LoVo (cell line): ENCODE results near the gene ZYX.
"Not testable (repeated sequence)": the region's sequence is repeated elsewhere in the genome, so short reads cannot be mapped to it uniquely, and the experiment has no call there.

ENCODE experiments used
- DNase-seq: peaks from one replicate; pipeline ENCODE4 v3.0.0-alpha.2; 2016; ENCODE audit warnings: low spot score

ZYX gene

DNA sequence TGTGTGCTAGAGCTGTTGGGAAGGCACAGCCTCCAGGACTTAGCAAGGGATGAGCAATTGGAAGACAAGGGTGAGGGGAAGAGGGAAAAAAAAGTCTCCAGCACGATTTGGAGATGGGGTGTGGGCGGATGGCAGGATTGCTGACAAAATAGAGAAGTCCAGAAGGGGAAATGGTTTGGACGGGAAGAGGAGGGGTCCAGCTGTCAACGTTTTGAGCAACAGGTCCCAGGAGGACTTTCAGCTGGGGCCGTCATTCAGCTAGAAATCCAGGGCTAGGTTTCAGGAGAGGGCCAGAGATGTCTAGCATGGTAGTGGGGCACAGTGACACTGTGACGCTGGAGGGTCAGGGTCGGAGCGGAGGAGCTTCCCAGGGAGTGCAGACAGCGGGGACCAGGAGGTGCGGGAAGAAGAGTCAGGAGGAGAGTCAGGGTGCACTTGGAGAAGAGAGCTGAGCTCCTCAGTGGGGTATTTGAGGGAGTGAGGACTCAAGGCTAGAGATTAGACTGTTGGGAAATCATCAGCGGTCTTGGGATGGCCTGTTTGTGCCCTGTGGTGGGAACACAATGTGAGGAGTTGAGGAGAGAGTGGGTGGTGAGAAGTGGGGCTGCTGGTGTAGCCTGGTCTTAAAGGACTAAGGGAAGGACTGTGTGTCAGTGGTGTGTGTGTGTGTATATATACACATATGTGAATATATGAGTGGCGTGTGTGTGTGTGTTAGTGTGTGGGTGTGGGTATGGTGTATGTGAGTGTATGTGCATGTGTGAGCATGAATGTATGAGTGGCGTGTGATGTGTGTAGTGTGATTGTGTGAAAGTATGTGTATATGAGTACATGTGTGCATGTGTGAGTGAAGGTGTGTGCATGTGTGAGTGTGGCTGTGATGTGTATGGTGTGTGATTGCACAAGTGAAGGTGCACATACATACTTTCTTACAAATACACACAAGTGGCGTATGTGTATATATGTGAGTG lies 3.8 kb downstream of the ZYX start:
- DNase-seq: no peak

- DNase-seq: no peak
These were observed 5.0 kb downstream of the ZYX start for GRCh38 chr7:143385891-143386781.

DNA sequence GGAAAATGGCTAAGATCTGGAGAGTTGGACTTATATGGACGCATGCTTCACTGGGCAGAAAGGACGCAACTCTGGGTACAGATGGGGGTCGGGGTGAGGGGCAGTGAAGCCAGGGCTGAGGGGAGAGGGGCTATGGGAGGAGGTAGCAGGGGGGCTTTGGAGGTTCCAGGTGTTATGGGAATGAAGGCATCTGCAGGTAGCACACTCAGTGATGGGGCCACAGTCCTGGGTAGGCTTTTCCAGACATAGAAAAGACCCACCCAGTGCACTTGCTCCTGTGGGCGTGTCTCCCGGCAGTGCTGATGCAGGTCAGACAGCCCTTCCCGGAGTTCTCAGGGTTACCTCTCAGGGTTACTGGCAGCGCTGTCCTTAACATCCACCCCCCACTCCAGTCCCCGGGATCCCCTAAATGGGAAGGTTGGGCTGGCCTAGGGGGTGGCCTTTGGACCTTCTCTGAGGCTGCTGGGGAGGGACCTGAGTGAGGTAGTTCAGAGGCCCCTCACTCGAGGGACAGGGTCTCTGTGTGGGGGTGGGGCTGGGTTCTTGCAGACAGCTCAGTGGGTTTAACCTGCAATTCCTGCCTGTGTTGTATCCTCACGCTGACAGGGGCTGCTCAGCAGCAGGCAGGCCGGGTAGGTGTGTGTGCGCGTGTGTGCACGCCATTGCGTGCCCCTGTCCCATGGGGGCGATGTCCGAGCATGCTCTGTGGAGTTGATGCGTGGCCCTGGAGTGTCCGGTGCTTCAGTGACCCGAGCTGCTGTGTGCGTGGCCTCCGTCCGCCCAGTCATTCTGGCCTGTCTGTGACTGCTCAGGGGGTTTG lies 6.2 kb downstream of the ZYX start:
- no peak for DNase-seq

DNA sequence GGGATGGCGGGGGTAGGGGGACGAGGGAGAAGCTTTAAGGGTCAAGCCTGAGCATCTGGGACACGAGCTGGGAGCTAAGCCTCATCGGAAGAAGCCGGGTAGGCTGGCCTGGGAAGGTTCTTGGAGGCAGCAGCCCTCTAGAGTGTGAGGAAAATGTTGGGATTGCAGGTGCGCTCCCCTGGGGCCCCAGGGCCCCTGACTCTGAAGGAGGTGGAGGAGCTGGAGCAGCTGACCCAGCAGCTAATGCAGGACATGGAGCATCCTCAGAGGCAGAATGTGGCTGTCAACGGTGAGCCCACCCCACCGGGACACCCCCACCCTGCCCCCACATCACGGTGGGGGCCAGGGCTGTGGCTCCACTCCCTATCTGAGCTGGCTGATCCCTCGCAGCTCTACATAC lies 6.9 kb downstream of the ZYX start:
- no peak for DNase-seq

GRCh38 chr7:143388491-143389101 lies 7.5 kb downstream of the ZYX start:
- DNase-seq: no peak

- DNase-seq: no peak
These were observed 8.4 kb downstream of the ZYX start for GRCh38 chr7:143389316-143390103.

DNA sequence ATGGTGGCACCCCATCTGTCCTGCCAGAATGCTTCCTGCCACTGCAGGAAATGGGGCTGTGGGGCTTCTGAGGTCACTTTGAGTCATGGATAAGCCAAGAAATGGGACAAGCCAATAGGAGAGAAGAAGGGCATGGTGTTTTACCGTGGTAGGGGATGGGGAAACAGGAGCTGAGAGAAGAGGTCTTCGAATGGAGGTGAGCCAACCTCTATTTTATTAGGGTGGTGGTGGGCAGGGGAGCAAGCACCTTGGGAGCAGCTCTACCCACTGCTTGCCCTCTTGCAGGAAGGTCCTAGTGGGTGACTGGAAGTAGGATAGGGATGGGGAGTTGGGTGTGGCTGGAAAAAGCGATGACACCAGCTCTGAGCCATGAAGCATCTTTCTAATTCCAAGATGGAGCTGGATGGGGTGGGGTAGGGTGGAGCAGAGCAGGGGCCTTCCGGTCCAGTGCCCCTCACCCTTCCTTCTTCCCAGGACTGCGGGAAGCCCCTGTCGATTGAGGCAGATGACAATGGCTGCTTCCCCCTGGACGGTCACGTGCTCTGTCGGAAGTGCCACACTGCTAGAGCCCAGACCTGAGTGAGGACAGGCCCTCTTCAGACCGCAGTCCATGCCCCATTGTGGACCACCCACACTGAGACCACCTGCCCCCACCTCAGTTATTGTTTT lies 9.1 kb downstream of the ZYX start:
- no peak for DNase-seq

DNA sequence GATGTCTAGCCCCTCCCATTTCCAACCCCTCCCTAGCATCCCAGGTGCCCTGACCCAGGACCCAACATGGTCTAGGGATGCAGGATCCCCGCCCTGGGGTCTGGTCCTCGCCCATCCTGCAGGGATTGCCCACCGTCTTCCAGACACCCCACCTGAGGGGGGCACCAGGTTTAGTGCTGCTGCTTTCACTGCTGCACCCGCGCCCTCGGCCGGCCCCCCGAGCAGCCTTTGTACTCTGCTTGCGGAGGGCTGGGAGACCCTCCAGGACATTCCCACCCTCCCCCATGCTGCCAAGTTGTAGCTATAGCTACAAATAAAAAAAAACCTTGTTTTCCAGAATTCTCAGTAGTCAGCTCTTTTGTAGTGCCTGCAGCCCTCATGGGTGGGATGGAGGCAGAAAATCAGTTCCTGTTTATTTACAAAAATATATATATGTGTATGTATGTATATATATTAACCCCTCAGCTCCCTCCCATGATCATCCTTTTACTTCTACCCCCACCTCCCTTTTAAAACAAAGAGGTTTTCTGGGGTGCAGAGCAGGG lies 9.7 kb downstream of the ZYX start:
- no peak for DNase-seq

GRCh38 chr7:143391462-143392404 lies 10.6 kb downstream of the ZYX start:
- no peak for DNase-seq

GRCh38 chr7:143392427-143392826 lies 11.3 kb downstream of the ZYX start:
- not testable (repeated sequence) for DNase-seq

DNA sequence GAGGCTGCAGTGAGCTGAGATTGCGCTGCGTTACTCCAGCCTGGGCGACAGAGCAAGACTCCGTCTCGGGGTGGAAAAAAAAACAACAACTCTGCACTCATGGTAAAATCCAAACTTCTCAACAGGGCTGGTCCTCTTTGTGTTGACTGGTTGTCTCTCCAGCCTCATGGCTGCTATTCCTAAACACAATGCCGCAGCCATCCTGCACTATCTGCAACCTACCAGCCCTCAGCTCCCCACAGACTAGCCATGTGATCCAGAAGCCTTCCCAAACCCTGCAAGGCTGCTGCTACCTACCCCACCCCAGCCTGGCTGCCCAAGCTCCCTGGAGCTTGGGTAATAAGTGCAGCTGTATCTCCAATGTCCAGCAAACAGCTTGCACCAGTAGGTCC lies 11.7 kb downstream of the ZYX start:
- no peak for DNase-seq

GRCh38 chr7:143393267-143394041 lies 12.3 kb downstream of the ZYX start:
- DNase-seq: no peak

DNA sequence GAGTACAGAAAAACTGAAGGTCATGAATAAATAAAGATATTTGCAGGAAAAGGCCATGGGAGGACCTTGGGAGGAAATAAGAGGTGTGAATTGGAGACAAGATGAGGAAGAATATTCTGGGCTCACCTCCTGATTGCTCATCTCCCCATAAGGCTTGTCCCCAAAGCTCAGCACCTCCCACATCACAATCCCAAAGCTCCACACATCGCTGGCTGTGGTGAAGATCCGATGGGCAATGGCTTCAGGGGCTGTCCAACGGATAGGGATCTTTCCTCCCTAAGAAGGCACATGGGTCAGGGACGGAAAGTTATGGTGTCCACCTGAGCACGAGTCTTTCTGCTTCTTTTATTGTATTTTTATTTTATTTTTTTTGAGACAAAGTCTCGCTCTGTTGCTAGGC lies 12.9 kb downstream of the ZYX start:
- no peak for DNase-seq

GRCh38 chr7:143394777-143395176 lies 13.6 kb downstream of the ZYX start:
- no peak for DNase-seq

DNA sequence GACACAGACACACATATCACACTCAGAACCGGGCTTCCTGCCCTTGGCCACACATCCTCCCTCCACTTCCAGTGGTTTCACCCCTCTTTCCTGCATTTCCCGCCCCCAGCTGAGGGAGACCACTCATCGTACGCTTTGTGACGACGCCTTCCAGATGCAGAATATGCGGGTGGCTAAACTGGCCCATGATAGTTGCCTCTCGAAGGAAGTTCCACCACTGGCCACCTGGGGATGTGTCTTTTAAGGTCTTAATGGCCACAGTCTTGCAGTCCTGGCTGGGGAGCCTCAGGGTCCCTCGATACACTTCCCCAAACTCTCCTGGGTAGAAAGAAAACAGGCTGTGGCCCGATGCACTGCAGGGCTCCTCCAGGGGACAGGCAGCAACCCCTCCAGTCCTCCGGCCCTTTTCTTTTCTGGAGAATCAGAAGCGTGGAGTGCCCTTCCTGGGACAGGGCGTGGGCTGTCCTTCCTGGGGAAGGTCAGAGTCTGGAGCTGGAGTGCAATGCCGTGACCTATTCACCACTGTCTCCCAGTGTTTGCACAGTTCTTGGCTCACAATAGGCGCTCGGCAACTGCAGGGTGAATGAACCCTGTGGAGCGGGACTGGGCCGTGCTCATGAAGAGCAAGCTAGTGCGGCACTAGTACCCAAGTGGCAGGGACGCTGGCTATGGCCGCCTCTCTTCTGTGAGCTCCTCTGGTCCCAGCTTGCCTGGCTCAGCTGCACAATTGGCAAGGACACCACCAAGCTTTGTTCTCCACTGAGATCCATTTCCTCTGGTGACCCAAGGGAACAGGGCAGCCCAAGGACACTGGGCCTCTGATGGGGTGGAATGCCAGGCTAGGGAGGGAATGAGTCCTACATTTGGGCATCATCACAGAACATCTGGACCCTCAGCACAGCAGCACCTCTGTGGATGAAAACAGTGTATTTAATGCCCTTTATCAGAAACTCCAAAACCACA lies 14.3 kb downstream of the ZYX start:
- no peak for DNase-seq

DNA sequence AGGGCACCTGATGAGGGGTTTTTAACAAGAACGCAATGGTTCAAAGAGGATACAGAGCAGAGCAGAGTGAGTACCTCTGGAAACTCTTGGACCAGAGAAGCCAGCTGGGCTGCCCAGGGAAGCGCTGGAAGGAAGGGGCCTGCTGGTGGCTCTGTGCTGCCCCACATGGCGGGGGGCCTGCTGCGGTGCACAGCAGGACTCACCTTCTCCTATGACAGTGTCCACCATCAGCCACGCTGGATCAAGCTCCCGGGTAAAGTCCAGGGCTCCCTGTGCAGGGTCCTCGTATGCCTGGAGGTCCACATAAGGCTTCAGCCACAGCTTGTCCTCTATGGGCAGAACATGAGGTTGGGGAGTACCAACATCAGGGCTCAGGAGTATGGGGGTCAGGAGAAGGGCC lies 15.0 kb downstream of the ZYX start:
- no peak for DNase-seq
